ENCODE measurements around the gene BTBD9.

Gene BTBD9

DNA sequence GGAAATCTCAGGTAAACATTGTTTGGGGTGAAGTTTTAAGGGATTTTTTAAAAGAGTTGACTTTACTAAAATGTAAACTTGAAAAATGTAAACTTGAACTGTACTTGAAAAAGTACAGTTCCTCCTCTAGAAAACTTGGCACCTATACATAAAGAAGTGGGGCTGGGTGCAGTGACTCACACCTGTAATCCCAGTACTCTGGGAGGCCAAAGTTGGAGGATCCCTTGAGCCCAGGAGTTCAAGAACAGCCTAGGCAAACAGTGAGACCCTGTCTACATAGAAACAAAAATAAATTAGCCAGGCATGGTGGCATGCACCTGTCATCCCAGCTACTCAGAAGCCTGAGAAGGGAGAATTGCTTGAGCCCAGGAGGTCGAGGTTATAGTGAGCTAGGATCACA, 7.2 kb downstream of the BTBD9 start:
- TF ChIP-seq, protein P1, sequence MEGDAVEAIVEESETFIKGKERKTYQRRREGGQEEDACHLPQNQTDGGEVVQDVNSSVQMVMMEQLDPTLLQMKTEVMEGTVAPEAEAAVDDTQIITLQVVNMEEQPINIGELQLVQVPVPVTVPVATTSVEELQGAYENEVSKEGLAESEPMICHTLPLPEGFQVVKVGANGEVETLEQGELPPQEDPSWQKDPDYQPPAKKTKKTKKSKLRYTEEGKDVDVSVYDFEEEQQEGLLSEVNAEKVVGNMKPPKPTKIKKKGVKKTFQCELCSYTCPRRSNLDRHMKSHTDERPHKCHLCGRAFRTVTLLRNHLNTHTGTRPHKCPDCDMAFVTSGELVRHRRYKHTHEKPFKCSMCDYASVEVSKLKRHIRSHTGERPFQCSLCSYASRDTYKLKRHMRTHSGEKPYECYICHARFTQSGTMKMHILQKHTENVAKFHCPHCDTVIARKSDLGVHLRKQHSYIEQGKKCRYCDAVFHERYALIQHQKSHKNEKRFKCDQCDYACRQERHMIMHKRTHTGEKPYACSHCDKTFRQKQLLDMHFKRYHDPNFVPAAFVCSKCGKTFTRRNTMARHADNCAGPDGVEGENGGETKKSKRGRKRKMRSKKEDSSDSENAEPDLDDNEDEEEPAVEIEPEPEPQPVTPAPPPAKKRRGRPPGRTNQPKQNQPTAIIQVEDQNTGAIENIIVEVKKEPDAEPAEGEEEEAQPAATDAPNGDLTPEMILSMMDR (IDR thresholded peaks at IDR 0.05), result no peak

DNA sequence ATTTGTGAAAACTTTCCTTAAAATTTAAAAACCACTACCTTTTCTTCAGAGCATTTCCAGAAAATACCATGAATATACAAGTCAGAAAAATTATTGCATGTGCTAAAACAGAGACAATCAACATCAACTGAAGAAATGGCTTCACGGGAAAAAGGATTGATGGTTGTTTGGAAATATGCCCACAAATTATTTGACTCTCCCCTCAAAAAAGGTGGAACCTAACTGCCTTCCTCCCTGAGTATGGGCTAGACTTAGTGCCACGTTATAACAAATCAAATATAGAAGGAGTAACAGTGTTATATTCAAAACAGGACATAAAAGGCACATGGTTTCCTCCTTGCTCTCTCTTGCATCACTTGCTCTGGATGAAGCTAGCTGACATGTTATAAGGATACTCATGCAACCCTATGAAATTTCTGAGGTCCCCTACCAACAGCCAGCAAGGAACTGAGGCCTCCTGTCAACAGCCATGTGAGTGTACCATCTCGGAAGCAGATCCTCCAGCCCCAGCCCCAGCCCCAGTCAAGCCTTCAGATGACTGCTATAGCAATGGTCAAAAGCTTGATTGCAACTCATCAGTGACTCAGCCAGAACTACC, 8.4 kb downstream of the BTBD9 start:
- TF ChIP-seq, protein P1 (IDR thresholded peaks at IDR 0.05), result no peak

DNA sequence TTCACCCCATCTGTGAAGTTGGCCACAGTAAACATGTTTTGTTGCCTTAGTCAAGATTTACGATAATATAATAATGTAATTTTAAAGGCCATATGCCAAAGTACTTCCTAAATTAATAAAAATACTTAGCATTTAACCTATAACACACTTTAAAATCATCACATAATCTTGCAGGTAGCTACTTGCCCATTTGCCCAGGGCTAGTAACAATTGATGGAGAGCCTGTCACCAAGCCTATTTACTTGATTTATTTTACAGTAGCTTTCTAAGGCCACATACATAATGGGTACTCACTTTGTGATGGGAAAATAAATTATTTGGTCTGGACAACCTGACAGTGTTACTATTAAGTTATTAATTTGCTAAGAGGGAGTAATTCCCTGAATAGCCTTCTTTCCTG, 14.5 kb downstream of the BTBD9 start:
- TF ChIP-seq, protein P1 (IDR thresholded peaks at IDR 0.05), result no peak

- TF ChIP-seq, protein P1 (IDR thresholded peaks at IDR 0.05), result no peak
Measured at GRCh38 chr6:38617856-38618255, 21.9 kb downstream of the BTBD9 start.

GRCh38 chr6:38612143-38612965, 27.4 kb downstream of the BTBD9 start:
- TF ChIP-seq, protein P1 (IDR thresholded peaks at IDR 0.05), result no peak

GRCh38 chr6:38610050-38610625, 29.6 kb downstream of the BTBD9 start:
- TF ChIP-seq, protein P1 (IDR thresholded peaks at IDR 0.05), result no peak

DNA sequence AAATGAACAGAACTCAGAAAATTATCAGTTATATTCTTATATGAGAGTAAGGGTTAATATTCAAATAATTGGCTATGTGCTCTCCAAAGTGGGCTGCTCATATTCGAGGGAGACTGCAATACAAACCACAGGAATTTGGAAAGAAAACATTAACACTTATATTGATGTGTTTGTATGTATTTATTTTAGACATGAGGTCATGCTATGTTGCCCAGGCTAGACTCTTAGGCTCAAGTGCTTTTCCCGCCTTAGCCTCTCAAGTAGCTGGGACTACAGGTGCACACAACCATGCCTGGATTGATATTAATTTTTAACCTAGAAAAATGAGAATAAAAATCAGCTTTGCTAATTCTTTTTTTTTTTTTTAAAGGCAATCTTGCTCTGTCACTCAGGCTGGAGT, 35.0 kb downstream of the BTBD9 start:
- TF ChIP-seq, protein P1 (IDR thresholded peaks at IDR 0.05), result no peak
